GM19351 (cell line): ENCODE data around the gene MAP3K20.
"Not testable (repeated sequence)": the region's sequence is repeated elsewhere in the genome, so short reads cannot be mapped to it uniquely, and the experiment has no call there.

Experiments
- ATAC-seq: cut with Tn5 transposase; IDR thresholded peaks from one replicate; pipeline ENCODE4 v1.9.1; 2021; ENCODE audit warnings: mild to moderate bottlenecking, moderate library complexity; ENCODE audit not compliant: unreplicated experiment

The MAP3K20 gene

GRCh38 chr2:173193925-173194324 is 118.3 kb downstream of the MAP3K20 start:
- no peak for ATAC-seq

GRCh38 chr2:173195100-173195499 is 119.5 kb downstream of the MAP3K20 start:
- no peak for ATAC-seq

- ATAC-seq, result no peak
These were observed 120.4 kb downstream of the MAP3K20 start for GRCh38 chr2:173196080-173196479.

- ATAC-seq, result no peak
These were observed 121.0 kb downstream of the MAP3K20 start for GRCh38 chr2:173196638-173197037.

- ATAC-seq, result no peak
These were observed 122.7 kb downstream of the MAP3K20 start for GRCh38 chr2:173198327-173198726.

- no peak for ATAC-seq
These were observed 123.6 kb downstream of the MAP3K20 start for GRCh38 chr2:173199294-173199693.

GRCh38 chr2:173202570-173202969 is 126.9 kb downstream of the MAP3K20 start:
- no peak for ATAC-seq

GRCh38 chr2:173204316-173204715 is 128.7 kb downstream of the MAP3K20 start:
- ATAC-seq, result no peak

GRCh38 chr2:173205375-173205774 is 129.7 kb downstream of the MAP3K20 start:
- no peak for ATAC-seq

GRCh38 chr2:173207124-173207523 is 131.5 kb downstream of the MAP3K20 start:
- not testable (repeated sequence) for ATAC-seq

GRCh38 chr2:173210270-173211196 is 134.9 kb downstream of the MAP3K20 start:
- no peak for ATAC-seq

- ATAC-seq, result no peak
These were observed 137.5 kb downstream of the MAP3K20 start for GRCh38 chr2:173213181-173213580.

GRCh38 chr2:173214213-173214612 is 138.6 kb downstream of the MAP3K20 start:
- no peak for ATAC-seq

- ATAC-seq, result no peak
These were observed 139.7 kb downstream of the MAP3K20 start for GRCh38 chr2:173215316-173215715.

GRCh38 chr2:173216051-173216450 is 140.4 kb downstream of the MAP3K20 start:
- ATAC-seq, result no peak

GRCh38 chr2:173216668-173217067 is 141.0 kb downstream of the MAP3K20 start:
- ATAC-seq, result no peak

- no peak for ATAC-seq
These were observed 141.6 kb downstream of the MAP3K20 start for GRCh38 chr2:173217116-173217840.

- ATAC-seq, result no peak
These were observed 142.8 kb downstream of the MAP3K20 start for GRCh38 chr2:173218326-173219056.

- no peak for ATAC-seq
These were observed 145.6 kb downstream of the MAP3K20 start for GRCh38 chr2:173221132-173221695.

GRCh38 chr2:173221937-173222594 is 146.4 kb downstream of the MAP3K20 start:
- ATAC-seq, result peak; percentile 59
